ENCODE measurements around the gene SIPA1L3. TPM values are rescaled to one million over a fixed set of nuclear protein-coding genes. Genes with fewer than 3 reads are reported as not detected.
"Not testable (repeated sequence)": the region's sequence is repeated elsewhere in the genome, so short reads cannot be mapped to it uniquely, and the experiment has no call there.

SIPA1L3 gene
- total and polyA plus RNA-seq, 10 of the 15 experiments (the other 5 are each of a cell fraction or from before 2014, with no cell fraction given), result 0.24 to 66.2 (median 19.1) TPM

GRCh38 chr19:38025909-38026307, 118.9 kb downstream of the SIPA1L3 start (continued):
- no peak for TF ChIP-seq ATF3 (IDR thresholded peaks at IDR 0.05; ENCODE audit: borderline replicate concordance, extremely low read depth, low read depth, low read length)

- ChIA-PET POLR2A (no interaction called here), RAD21 (ENCODE audit: unreplicated experiment) (no interaction called here), SMC1A (ENCODE audit: uncharacterized antibody, unreplicated experiment) (interaction anchor here (0.7 kb wide), 1 partner anchor 18 kb away, joined by 3 read pairs; no protein-coding TSS in a partner anchor), CTCF (no interaction called here)
- peaks cover 27% of the 10 kb centered on the region for H3K4me1 ChIP-seq (ENCODE audit: control insufficient read depth, insufficient read depth, low read length)
- BruUV-seq (replicated peaks), result no TSS peak
- H4K20me1 ChIP-seq (ENCODE audit: control insufficient read depth, insufficient read depth), result no peaks in the 10 kb centered on the region
- ATAC-seq, result no peak
- 82% methylated on average over 6 of the region's 6 CpGs for WGBS (ENCODE audit: insufficient coverage, insufficient replicate concordance, low lambda C conversion rate, missing lambda C conversion rate)
- H3K4me2 ChIP-seq (ENCODE audit: control insufficient read depth, insufficient read depth), result no peak overlapping the region
- H3K9me3 ChIP-seq (replicated peaks; ENCODE audit: control insufficient read depth, insufficient read depth, low read length), result no peaks in the 10 kb centered on the region; the same call in 2 of the 3 replicates
- peaks cover 2 to 9% of the 10 kb centered on the region in 2 experiments for H3K36me3 ChIP-seq (ENCODE audit: control insufficient read depth in 2 of 2, insufficient read depth in 2 of 2, low read length in 1 of 2)
- no peak for FAIRE-seq
- no peak for TF ChIP-seq PAX5 (IDR thresholded peaks at IDR 0.05; ENCODE audit: borderline replicate concordance, low read depth, low read length)
- TF ChIP-seq YBX1 (IDR thresholded peaks at IDR 0.05), result no peak
- intact Hi-C loops (cut with micrococcal nuclease; ENCODE audit: unreplicated experiment) (no loop called here), in situ Hi-C loops (cut with MboI) (no loop called here)
- DNase-seq (ENCODE audit: low read depth, low spot score), result no peak
- peaks cover 33% of the 10 kb centered on the region for H3K79me2 ChIP-seq (ENCODE audit: control insufficient read depth, insufficient read depth, low read length)
- H3K4me3 ChIP-seq, result no peak overlapping the region
- H3K27ac ChIP-seq (ENCODE audit: control insufficient read depth, insufficient read depth), result no peak overlapping the region
- H2AFZ ChIP-seq (ENCODE audit: control insufficient read depth, low read depth, low read length), result no peak overlapping the region
- H3K9ac ChIP-seq (ENCODE audit: control insufficient read depth, insufficient read depth, low read length), result no peak overlapping the region
- H3K27me3 ChIP-seq (replicated peaks in 1 of 2; ENCODE audit: control insufficient read depth in 2 of 2, insufficient read depth in 2 of 2, low read length in 1 of 2), result no peaks in the 10 kb centered on the region
Observed at GRCh38 chr19:38028913-38029510, 122.0 kb downstream of the SIPA1L3 start.

DNA sequence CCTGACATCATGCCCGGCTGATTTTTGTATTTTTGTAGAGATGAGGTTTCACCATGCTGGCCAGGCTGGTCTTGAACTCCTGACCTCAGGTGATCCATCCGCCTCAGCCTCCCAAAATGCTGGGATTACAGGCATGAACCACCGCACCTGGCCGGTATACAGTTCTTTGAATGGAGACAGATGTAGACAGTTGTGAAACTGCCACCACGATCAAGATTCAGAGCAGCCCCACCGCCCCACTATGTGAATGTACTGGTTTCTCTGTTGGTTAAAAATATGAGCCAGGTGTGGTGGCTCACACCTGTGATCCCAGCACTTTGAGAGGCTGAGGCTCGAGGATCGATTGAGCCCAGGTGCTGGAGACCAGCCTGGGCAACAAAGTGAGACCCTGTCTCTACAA, 123.0 kb downstream of the SIPA1L3 start:
- POLR2A ChIA-PET, result interaction anchor here (0.6 to 0.7 kb wide), 2 partner anchors 79 to 114 kb away, joined by 3 to 7 read pairs; no protein-coding TSS in a partner anchor
- H3K27ac ChIP-seq (ENCODE audit: control insufficient read depth, insufficient read depth); H3K4me2 ChIP-seq (ENCODE audit: control insufficient read depth, insufficient read depth); H3K27me3 ChIP-seq (replicated peaks in 1 of 2; ENCODE audit: control insufficient read depth in 2 of 2, insufficient read depth in 2 of 2, low read length in 1 of 2); H3K9me3 ChIP-seq (replicated peaks; ENCODE audit: control insufficient read depth, insufficient read depth, low read length); H2AFZ ChIP-seq (ENCODE audit: control insufficient read depth, low read depth, low read length); intact Hi-C loops (cut with micrococcal nuclease; ENCODE audit: unreplicated experiment); RAD21 ChIA-PET (ENCODE audit: unreplicated experiment); H4K20me1 ChIP-seq (ENCODE audit: control insufficient read depth, insufficient read depth); BruUV-seq (replicated peaks); H3K4me3 ChIP-seq; DNase-seq (ENCODE audit: low read depth, low spot score); ATAC-seq; in situ Hi-C loops (cut with MboI); FAIRE-seq; H3K9ac ChIP-seq (ENCODE audit: control insufficient read depth, insufficient read depth, low read length); H3K36me3 ChIP-seq (ENCODE audit: control insufficient read depth in 2 of 2, insufficient read depth in 2 of 2, low read length in 1 of 2): not testable (repeated sequence)
- 92% methylated on average over 8 of the region's 8 CpGs for WGBS (ENCODE audit: insufficient coverage, insufficient replicate concordance, low lambda C conversion rate, missing lambda C conversion rate)
- Histone ChIP-seq H3K4me1 (ENCODE audit: control insufficient read depth, insufficient read depth, low read length) (peaks cover 37% of the 10 kb centered on the region), H3K79me2 (ENCODE audit: control insufficient read depth, insufficient read depth, low read length) (peaks cover 33% of the 10 kb centered on the region)
- SMC1A ChIA-PET (ENCODE audit: uncharacterized antibody, unreplicated experiment), result interaction anchor here (0.6 kb wide), 1 partner anchor 26 kb away, joined by 3 read pairs; no protein-coding TSS in a partner anchor
- CTCF ChIA-PET, result interaction anchor here (0.6 kb wide), 1 partner anchor 131 kb away, joined by 3 read pairs; no protein-coding TSS in a partner anchor

Measured in GM12878 (cell line).